ENCODE data around the gene MIR17HG.

Gene MIR17HG

DNA sequence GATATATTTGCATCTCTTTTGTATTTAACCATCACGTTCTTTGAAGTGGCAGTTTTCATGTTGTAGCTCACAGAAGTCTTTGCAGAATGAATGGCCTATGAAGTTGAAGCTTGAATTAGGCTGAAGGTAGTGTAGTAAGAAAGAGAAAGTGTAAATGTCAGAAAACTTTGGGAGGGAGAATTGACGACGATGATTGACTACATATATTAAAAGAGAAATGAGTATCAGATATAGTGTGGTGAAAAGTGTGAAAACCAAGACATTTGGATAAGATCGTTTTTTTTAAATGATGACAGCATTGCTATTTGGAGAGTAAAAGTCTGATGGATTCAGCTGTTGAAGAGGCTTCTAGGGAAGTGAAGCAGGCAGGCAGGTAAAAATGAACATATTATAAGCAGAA lies 36.3 kb downstream of the MIR17HG start:
- FAIRE-seq (no peak), DNase-seq (ENCODE audit: insufficient read length, low spot score) (no peak)
- TF ChIP-seq, protein P1, sequence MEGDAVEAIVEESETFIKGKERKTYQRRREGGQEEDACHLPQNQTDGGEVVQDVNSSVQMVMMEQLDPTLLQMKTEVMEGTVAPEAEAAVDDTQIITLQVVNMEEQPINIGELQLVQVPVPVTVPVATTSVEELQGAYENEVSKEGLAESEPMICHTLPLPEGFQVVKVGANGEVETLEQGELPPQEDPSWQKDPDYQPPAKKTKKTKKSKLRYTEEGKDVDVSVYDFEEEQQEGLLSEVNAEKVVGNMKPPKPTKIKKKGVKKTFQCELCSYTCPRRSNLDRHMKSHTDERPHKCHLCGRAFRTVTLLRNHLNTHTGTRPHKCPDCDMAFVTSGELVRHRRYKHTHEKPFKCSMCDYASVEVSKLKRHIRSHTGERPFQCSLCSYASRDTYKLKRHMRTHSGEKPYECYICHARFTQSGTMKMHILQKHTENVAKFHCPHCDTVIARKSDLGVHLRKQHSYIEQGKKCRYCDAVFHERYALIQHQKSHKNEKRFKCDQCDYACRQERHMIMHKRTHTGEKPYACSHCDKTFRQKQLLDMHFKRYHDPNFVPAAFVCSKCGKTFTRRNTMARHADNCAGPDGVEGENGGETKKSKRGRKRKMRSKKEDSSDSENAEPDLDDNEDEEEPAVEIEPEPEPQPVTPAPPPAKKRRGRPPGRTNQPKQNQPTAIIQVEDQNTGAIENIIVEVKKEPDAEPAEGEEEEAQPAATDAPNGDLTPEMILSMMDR (IDR thresholded peaks at IDR 0.05; ENCODE audit: insufficient read depth, missing control alignments), result no peak

- TF ChIP-seq, protein P1 (IDR thresholded peaks at IDR 0.05; ENCODE audit: insufficient read depth, missing control alignments), result no peak
- DNase-seq (ENCODE audit: insufficient read length, low spot score) (no peak), FAIRE-seq (peak; percentile 48)
Observed at GRCh38 chr13:91384896-91385295, 37.4 kb downstream of the MIR17HG start.

DNA sequence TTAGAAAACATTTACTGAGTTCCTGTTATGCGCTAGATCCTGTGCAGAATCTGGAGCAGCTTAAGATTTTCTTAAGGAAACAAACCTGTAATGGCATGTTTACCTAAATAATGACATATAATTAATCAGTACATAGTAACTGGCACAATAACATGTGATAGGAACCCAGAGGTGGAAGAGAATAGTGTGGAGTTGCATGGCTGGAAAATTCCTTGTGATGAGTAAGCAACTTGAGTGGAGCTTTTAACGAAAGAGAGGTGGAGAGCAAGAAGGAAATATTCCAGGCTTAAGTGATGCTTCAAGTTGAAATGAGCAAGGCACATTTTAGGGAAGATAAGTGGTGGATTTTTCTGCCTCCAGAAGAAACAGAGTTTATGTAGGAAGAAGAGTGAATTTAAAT lies 41.7 kb downstream of the MIR17HG start:
- TF ChIP-seq, protein P1 (IDR thresholded peaks at IDR 0.05; ENCODE audit: insufficient read depth, missing control alignments), result no peak
- FAIRE-seq (no peak), DNase-seq (ENCODE audit: insufficient read length, low spot score) (no peak)

- DNase-seq (ENCODE audit: insufficient read length, low spot score), result no peak
- FAIRE-seq, result no peak
- TF ChIP-seq, protein P1 (IDR thresholded peaks at IDR 0.05; ENCODE audit: insufficient read depth, missing control alignments), result no peak
Observed at GRCh38 chr13:91397595-91397994, 50.1 kb downstream of the MIR17HG start.

- peak; percentile 66 for DNase-seq (ENCODE audit: insufficient read length, low spot score)
- TF ChIP-seq, protein P1 (IDR thresholded peaks at IDR 0.05; ENCODE audit: insufficient read depth, missing control alignments), result no peak
- FAIRE-seq, result no peak
Observed at GRCh38 chr13:91398413-91399188, 51.1 kb downstream of the MIR17HG start, which contains the start of gene GPC5. Gene GPC5 (plus strand): TSS chr13:91398621.

GRCh38 chr13:91399189-91400062 lies 51.9 kb downstream of the MIR17HG start:
- DNase-seq (ENCODE audit: insufficient read length, low spot score) (no peak), FAIRE-seq (no peak)
- TF ChIP-seq, protein P1 (IDR thresholded peaks at IDR 0.05; ENCODE audit: insufficient read depth, missing control alignments), result no peak
